Stimulated activated naive CD8-positive, alpha-beta T cell treated with anti-CD3 and anti-CD28 coated beads, Interleukin-15, amount 100 ng/mL, for 72 hours (primary cell): ENCODE measurements around the gene LTBP1.
"Not testable (repeated sequence)": the region's sequence is repeated elsewhere in the genome, so short reads cannot be mapped to it uniquely, and the experiment has no call there.

Experiments used
- ATAC-seq: fragments of 150-1000 bp; cut with Tn5 transposase; 2 replicates; pipeline ENCODE4 v1.10.0; 2021; ENCODE audit warnings: mild to moderate bottlenecking, moderate library complexity
- DNase-seq, 2 donors: peaks; one replicate each; pipeline ENCODE4 v3.0.0; 2021 to 2022
- H3K27ac Mint-ChIP-seq, 2 donors: one replicate each; pipeline ENCODE4 v1.8.0; 2022; ENCODE audit warnings: mild to moderate bottlenecking in 2 of 2, mixed read lengths in 2 of 2, moderate library complexity in 2 of 2
- H3K27me3 Mint-ChIP-seq: one replicate; pipeline ENCODE4 v1.8.0; 2022; ENCODE audit warnings: mixed read lengths
- H3K4me1 Mint-ChIP-seq: one replicate; pipeline ENCODE4 v1.8.0; 2022; ENCODE audit warnings: mild to moderate bottlenecking, mixed read lengths
- H3K4me3 Mint-ChIP-seq, 2 donors: one replicate each; pipeline ENCODE4 v1.8.0; 2022; ENCODE audit warnings: mild to moderate bottlenecking in 2 of 2, mixed read lengths in 2 of 2, moderate library complexity in 1 of 2
- H3K9me3 Mint-ChIP-seq, 2 donors: one replicate each; pipeline ENCODE4 v1.8.0; 2022; ENCODE audit warnings: mixed read lengths in 2 of 2

The LTBP1 gene

GRCh38 chr2:33437815-33438214 lies 491.1 kb downstream of the LTBP1 start:
- ATAC-seq: no peak
- no peak overlapping the region for H3K4me3 Mint-ChIP-seq
- no peaks in the 10 kb centered on the region for H3K4me1 Mint-ChIP-seq
- H3K9me3 Mint-ChIP-seq: no peaks in the 10 kb centered on the region
- DNase-seq: no peak
- H3K27ac Mint-ChIP-seq: no peak overlapping the region
- peaks cover 12% of the 10 kb centered on the region for H3K27me3 Mint-ChIP-seq

GRCh38 chr2:33441235-33441810 lies 494.6 kb downstream of the LTBP1 start:
- Mint-ChIP-seq H3K27me3 (no peaks in the 10 kb centered on the region), H3K27ac (no peak overlapping the region), H3K9me3 (no peaks in the 10 kb centered on the region), H3K4me3 (no peak overlapping the region), H3K4me1 (no peaks in the 10 kb centered on the region)
- ATAC-seq (no peak), DNase-seq (peak in 1 of 2 donors; percentile 17)

- H3K27me3 Mint-ChIP-seq, H3K4me3 Mint-ChIP-seq, ATAC-seq, H3K27ac Mint-ChIP-seq, DNase-seq, H3K4me1 Mint-ChIP-seq, H3K9me3 Mint-ChIP-seq: not testable (repeated sequence)
These were observed 495.3 kb downstream of the LTBP1 start for GRCh38 chr2:33442052-33442451.

- Mint-ChIP-seq H3K27me3 (no peaks in the 10 kb centered on the region), H3K27ac (no peak overlapping the region), H3K4me3 (no peak overlapping the region), H3K4me1 (no peaks in the 10 kb centered on the region), H3K9me3 (no peaks in the 10 kb centered on the region)
- ATAC-seq: no peak
- DNase-seq: no peak
These were observed 495.9 kb downstream of the LTBP1 start for GRCh38 chr2:33442528-33443079.

GRCh38 chr2:33443274-33443829 lies 496.6 kb downstream of the LTBP1 start:
- ATAC-seq (no peak), DNase-seq (no peak)
- H3K9me3 Mint-ChIP-seq: no peaks in the 10 kb centered on the region
- H3K27ac Mint-ChIP-seq: no peak overlapping the region
- no peaks in the 10 kb centered on the region for H3K27me3 Mint-ChIP-seq
- H3K4me1 Mint-ChIP-seq: no peaks in the 10 kb centered on the region
- H3K4me3 Mint-ChIP-seq: no peak overlapping the region

- Mint-ChIP-seq H3K4me3 (no peak overlapping the region), H3K4me1 (no peaks in the 10 kb centered on the region), H3K9me3 (no peaks in the 10 kb centered on the region), H3K27me3 (no peaks in the 10 kb centered on the region), H3K27ac (peak overlapping the region in 1 of 2 donors; percentile 61)
- DNase-seq (no peak), ATAC-seq (no peak)
These were observed 498.2 kb downstream of the LTBP1 start for GRCh38 chr2:33444967-33445366.

- Mint-ChIP-seq H3K27ac (no peak overlapping the region), H3K4me1 (no peaks in the 10 kb centered on the region), H3K4me3 (no peak overlapping the region), H3K27me3 (no peaks in the 10 kb centered on the region), H3K9me3 (peaks cover 7 to 19% of the 10 kb centered on the region in 2 donors)
- DNase-seq (no peak), ATAC-seq (no peak)
These were observed 501.6 kb downstream of the LTBP1 start for GRCh38 chr2:33448220-33448899.
